DOHH2 (cell line): ENCODE results near the gene FAM240B.

Source experiments
- CTCF ChIP-seq: fragments of 200-600 bp; sonication (generic); IDR thresholded peaks from one replicate; pipeline ENCODE4 v1.5.1; 2014; ENCODE audit warnings: antibody characterized with exemption, mild to moderate bottlenecking, low read depth, low read length; ENCODE audit not compliant: poor library complexity, severe bottlenecking
- EZH2phosphoT487 ChIP-seq: fragments of 200-600 bp; sonication (generic); IDR thresholded peaks from 2 replicates; pipeline ENCODE4 v1.6.1; 2017; ENCODE audit warnings: borderline replicate concordance, mild to moderate bottlenecking, antibody characterized with exemption, low read length, moderate library complexity, mixed read lengths

- no peak for TF ChIP-seq CTCF
- TF ChIP-seq EZH2phosphoT487, result no peak
Observed at GRCh38 chr9:38713426-38713825, 6.5 kb downstream of the FAM240B start.
